ENCODE results near the gene DLG1.

GRCh38 chr3:197285557-197285956 lies 12.9 kb downstream of the DLG1 start:
- no peak for TF ChIP-seq CTCF (IDR thresholded peaks at IDR 0.05; ENCODE audit: poor library complexity)
- no peak for TF ChIP-seq EZH2 (IDR thresholded peaks at IDR 0.05; ENCODE audit: borderline replicate concordance)
